ENCODE data around the gene CFAP68. TPM values are rescaled to one million over a fixed set of nuclear protein-coding genes. Genes with fewer than 3 reads are reported as not detected.

Gene CFAP68
- total and polyA plus RNA-seq, 2 of the 13 experiments (the other 11 are each of a cell fraction or from before 2014, with no cell fraction given), result 22.2 to 25.6 TPM

DNA sequence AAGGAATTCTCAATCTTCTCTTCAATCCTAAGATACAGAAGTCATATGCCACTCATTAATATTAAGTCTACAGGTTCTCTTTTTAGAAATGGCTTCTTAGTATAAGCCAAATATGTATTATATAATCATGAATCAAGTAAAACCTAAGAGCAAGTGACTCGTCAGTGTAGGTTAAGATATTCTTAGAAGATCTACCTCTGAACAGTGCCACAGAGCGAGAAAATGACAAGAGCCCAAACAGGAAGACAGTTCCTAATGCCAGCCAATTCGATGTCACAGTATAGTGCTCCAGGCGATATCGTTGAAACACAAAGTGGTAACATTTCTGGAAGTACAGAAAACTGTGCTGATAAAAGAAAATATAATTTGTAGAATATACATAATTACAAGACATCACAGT lies 41.3 kb upstream of the CFAP68 start:
- ATAC-seq (no peak), FAIRE-seq (no peak), DNase-seq (ENCODE audit: low spot score) (no peak)
- Histone ChIP-seq H3K4me1 (ENCODE audit: insufficient read depth, low read length) (peaks cover 43% of the 10 kb centered on the region), H2AFZ (ENCODE audit: low read length) (no peak overlapping the region), H4K20me1 (ENCODE audit: insufficient read depth, low read length) (no peaks in the 10 kb centered on the region), H3K4me3 (replicated peaks in 1 of 3; ENCODE audit: insufficient read depth in 1 of 3, low read depth in 2 of 3, low read length in 3 of 3) (no peak overlapping the region), H3K36me3 (replicated peaks in 1 of 2; ENCODE audit: control insufficient read depth in 1 of 2, insufficient read depth in 2 of 2, low read length in 2 of 2) (peaks cover 3 to 28% of the 10 kb centered on the region in 2 experiments), H3K9me3 (ENCODE audit: low read length) (no peaks in the 10 kb centered on the region), H3K4me2 (ENCODE audit: low read depth, low read length) (no peak overlapping the region), H3K79me2 (ENCODE audit: insufficient read depth, low read length) (no peaks in the 10 kb centered on the region), H3K27me3 (ENCODE audit: control insufficient read depth in 1 of 2, insufficient read depth in 2 of 2, low read length in 2 of 2) (no peaks in the 10 kb centered on the region), H3K9ac (ENCODE audit: insufficient read depth, low read depth, low read length) (no peak overlapping the region), H3K27ac (ENCODE audit: extremely low read length, insufficient read depth, low read length) (no peak overlapping the region)
- CTCF ChIA-PET (ENCODE audit: low intra/inter-chr PET ratio, low total read pairs), result no interaction called here
- in situ Hi-C loops (cut with HindIII; ENCODE audit: extremely low pct_ligation_motif_present, low pct_unique_long_range_greater_than_20kb), result loop anchor here (10.0 kb wide), 1 partner anchor 383 kb away; no protein-coding TSS in a partner anchor
- BruUV-seq (replicated peaks), result no TSS peak
- TF ChIP-seq CREM (IDR thresholded peaks at IDR 0.05) (no peak), CREM (CRISPR knock-in tag; IDR thresholded peaks at IDR 0.05) (no peak), DMAP1 (CRISPR knock-in tag; IDR thresholded peaks at IDR 0.05) (no peak), ARNTL (CRISPR knock-in tag; IDR thresholded peaks at IDR 0.05) (no peak), ZNF747 (CRISPR knock-in tag; IDR thresholded peaks at IDR 0.05; ENCODE audit: borderline replicate concordance) (no peak), ZSCAN21 (CRISPR knock-in tag; IDR thresholded peaks at IDR 0.05; ENCODE audit: borderline replicate concordance) (no peak), HMGA1 (CRISPR knock-in tag; conservative IDR thresholded peaks at IDR 0.05) (no peak)
- TF ChIP-seq, protein P1, sequence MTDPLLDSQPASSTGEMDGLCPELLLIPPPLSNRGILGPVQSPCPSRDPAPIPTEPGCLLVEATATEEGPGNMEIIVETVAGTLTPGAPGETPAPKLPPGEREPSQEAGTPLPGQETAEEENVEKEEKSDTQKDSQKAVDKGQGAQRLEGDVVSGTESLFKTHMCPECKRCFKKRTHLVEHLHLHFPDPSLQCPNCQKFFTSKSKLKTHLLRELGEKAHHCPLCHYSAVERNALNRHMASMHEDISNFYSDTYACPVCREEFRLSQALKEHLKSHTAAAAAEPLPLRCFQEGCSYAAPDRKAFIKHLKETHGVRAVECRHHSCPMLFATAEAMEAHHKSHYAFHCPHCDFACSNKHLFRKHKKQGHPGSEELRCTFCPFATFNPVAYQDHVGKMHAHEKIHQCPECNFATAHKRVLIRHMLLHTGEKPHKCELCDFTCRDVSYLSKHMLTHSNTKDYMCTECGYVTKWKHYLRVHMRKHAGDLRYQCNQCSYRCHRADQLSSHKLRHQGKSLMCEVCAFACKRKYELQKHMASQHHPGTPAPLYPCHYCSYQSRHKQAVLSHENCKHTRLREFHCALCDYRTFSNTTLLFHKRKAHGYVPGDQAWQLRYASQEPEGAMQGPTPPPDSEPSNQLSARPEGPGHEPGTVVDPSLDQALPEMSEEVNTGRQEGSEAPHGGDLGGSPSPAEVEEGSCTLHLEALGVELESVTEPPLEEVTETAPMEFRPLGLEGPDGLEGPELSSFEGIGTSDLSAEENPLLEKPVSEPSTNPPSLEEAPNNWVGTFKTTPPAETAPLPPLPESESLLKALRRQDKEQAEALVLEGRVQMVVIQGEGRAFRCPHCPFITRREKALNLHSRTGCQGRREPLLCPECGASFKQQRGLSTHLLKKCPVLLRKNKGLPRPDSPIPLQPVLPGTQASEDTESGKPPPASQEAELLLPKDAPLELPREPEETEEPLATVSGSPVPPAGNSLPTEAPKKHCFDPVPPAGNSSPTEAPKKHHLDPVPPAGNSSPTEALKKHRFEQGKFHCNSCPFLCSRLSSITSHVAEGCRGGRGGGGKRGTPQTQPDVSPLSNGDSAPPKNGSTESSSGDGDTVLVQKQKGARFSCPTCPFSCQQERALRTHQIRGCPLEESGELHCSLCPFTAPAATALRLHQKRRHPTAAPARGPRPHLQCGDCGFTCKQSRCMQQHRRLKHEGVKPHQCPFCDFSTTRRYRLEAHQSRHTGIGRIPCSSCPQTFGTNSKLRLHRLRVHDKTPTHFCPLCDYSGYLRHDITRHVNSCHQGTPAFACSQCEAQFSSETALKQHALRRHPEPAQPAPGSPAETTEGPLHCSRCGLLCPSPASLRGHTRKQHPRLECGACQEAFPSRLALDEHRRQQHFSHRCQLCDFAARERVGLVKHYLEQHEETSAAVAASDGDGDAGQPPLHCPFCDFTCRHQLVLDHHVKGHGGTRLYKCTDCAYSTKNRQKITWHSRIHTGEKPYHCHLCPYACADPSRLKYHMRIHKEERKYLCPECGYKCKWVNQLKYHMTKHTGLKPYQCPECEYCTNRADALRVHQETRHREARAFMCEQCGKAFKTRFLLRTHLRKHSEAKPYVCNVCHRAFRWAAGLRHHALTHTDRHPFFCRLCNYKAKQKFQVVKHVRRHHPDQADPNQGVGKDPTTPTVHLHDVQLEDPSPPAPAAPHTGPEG (CRISPR knock-in tag; IDR thresholded peaks at IDR 0.05), result no peak
- TF ChIP-seq, protein P2, sequence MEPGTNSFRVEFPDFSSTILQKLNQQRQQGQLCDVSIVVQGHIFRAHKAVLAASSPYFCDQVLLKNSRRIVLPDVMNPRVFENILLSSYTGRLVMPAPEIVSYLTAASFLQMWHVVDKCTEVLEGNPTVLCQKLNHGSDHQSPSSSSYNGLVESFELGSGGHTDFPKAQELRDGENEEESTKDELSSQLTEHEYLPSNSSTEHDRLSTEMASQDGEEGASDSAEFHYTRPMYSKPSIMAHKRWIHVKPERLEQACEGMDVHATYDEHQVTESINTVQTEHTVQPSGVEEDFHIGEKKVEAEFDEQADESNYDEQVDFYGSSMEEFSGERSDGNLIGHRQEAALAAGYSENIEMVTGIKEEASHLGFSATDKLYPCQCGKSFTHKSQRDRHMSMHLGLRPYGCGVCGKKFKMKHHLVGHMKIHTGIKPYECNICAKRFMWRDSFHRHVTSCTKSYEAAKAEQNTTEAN (CRISPR knock-in tag; conservative IDR thresholded peaks at IDR 0.05), result no peak
- intact Hi-C loops (cut with micrococcal nuclease; ENCODE audit: unreplicated experiment), result no loop called here
- POLR2A ChIA-PET, result no interaction called here
- 98% methylated on average over 5 of the region's 5 CpGs for WGBS (ENCODE audit: low lambda C conversion rate)
